K562 (cell line): ENCODE data around the gene MCCD1. TPM values are rescaled to one million over a fixed set of nuclear protein-coding genes. Genes with fewer than 3 reads are reported as not detected.

Experiments used
- ELF2 ChIP-seq: fragments of 250-450 bp; sonication (Bioruptor Pico); IDR thresholded peaks from 2 replicates; pipeline ENCODE4 v1.5.0; 2021; ENCODE audit warnings: mild to moderate bottlenecking
- HNRNPH1 ChIP-seq: fragments of 200-400 bp; formaldehyde crosslinking; optimal IDR thresholded peaks from 2 replicates; pipeline ENCODE3; 2017; ENCODE audit warnings: low read depth, mild to moderate bottlenecking, low read length, moderate library complexity
- MYC ChIP-seq, 2 experiments: fragments of 250-450 bp in 1 of 2; sonication (Bioruptor Pico) in 1 of 2; IDR thresholded peaks; 2 replicates each; pipeline versions ENCODE4 v1.5.1 to v1.6.1; 2012 to 2021; ENCODE audit warnings: low read depth in 2 of 2, borderline replicate concordance in 1 of 2, improper control_type of control experiment in 1 of 2, low read length in 1 of 2, mild to moderate bottlenecking in 1 of 2, moderate library complexity in 1 of 2
- UBTF ChIP-seq, 2 experiments: IDR thresholded peaks; 2 replicates each; pipeline ENCODE4 v1.6.1; 2012; ENCODE audit warnings: improper control_type of control experiment in 2 of 2, low read depth in 2 of 2, low read length in 2 of 2, borderline replicate concordance in 1 of 2
- XRCC4 ChIP-seq: IDR thresholded peaks from one replicate; pipeline ENCODE4 v1.6.1; 2011; ENCODE audit not compliant: insufficient read depth, insufficient read length; ENCODE audit errors: extremely low read depth
- ZBTB49 ChIP-seq: sonication (generic); formaldehyde crosslinking; IDR thresholded peaks from 2 replicates; pipeline ENCODE4 v1.8.0; 2022; ENCODE audit warnings: missing genetic modification reagents, mild to moderate bottlenecking, borderline replicate concordance
- ZNF408 ChIP-seq: fragments of 250-450 bp; sonication (Bioruptor Pico); IDR thresholded peaks from 2 replicates; pipeline ENCODE4 v1.4.0; 2020; ENCODE audit warnings: low read depth, mild to moderate bottlenecking, moderate library complexity
- ZNF695 ChIP-seq: fragments of 450-650 bp; formaldehyde crosslinking; IDR thresholded peaks from 2 replicates; pipeline ENCODE4 v1.4.0; 2020; ENCODE audit warnings: mild to moderate bottlenecking, moderate library complexity
- polyA plus RNA-seq, 8 experiments: library from polyadenylated mRNA; depleted of rRNA in 4 of 8; stranded (reverse) in 5 of 8; unstranded in 3 of 8; fragments of >200 nt; fragmentation: Nextera tagmentation in 2 of 8; fragmentation: Illumina TruSeq in 1 of 8; extraction: Ambion mirVana in 2 of 8; extraction: Trizol in 1 of 8; gene quantifications; 2 replicates each; pipeline versions ENCODE4 v1.2.1 to v1.2.3, GENCODE V29; 2011 to 2014; ENCODE audit warnings: inconsistent platforms in 1 of 8, missing spikeins in 1 of 8
- total RNA-seq, 7 experiments: library from RNA; depleted of rRNA in 6 of 7; stranded (reverse); fragments of >200 nt in 6 of 7; fragmentation: Illumina TruSeq in 2 of 7; extraction: Trizol in 2 of 7; gene quantifications; 2 replicates each; pipeline versions ENCODE4 v1.2.1 to v1.2.3, GENCODE V29; 2011 to 2021; ENCODE audit warnings: low replicate concordance in 1 of 7
- TF ChIP-seq, protein P1 (sequence below): sonication (generic); formaldehyde crosslinking; IDR thresholded peaks from 2 replicates; pipeline ENCODE4 v1.4.0; 2020; ENCODE audit warnings: mild to moderate bottlenecking, missing genetic modification reagents
- TF ChIP-seq, protein P2 (sequence below): sonication (generic); formaldehyde crosslinking; IDR thresholded peaks from 2 replicates; pipeline ENCODE4 v1.8.1; 2023; ENCODE audit warnings: mild to moderate bottlenecking, missing genetic modification reagents
- TF ChIP-seq, protein P3 (sequence below): fragments of 450-650 bp; conservative IDR thresholded peaks from 2 replicates; pipeline ENCODE4 v1.6.1; 2016; ENCODE audit warnings: missing genetic modification characterization, low read depth, mild to moderate bottlenecking, control low read depth, missing compliant biosample characterization

MCCD1 gene
- total and polyA plus RNA-seq, 9 of the 15 experiments (the other 6 are each of a cell fraction or from before 2014, with no cell fraction given) = not detected

DNA sequence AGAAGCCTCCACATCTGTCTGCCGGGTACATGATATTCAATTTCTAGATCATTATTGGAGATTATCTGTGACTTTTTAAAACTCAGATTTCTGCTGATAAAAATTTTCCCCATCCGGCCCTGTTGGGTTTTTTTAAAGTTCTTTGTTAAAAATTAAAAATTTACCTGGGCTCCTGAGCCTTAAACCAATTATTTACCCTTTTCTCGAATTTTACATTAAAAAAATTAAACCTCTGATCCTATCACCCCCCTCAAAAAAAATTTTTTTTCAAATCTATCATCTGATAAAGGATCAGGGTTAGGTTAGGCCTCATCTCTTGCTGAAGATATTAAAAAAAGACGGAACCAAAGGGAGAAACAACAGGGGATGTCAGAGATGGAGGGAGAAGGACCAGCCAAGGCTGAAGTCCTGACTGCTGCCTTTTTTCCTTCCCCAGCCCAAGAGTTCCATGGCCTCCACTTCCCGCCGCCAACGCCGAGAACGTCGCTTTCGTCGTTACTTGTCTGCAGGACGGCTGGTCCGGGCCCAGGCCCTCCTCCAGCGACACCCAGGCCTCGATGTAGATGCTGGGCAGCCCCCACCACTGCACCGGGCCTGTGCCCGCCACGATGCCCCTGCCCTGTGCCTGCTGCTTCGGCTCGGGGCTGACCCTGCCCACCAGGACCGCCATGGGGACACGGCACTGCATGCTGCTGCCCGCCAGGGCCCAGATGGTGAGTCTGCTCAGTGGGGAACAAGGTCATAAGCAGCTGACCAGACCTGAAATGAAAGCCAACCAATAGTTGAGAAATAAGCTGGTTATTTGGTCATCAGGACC lies 19.2 kb downstream of the MCCD1 start (continued):
- TF ChIP-seq MYC (IDR thresholded peaks at IDR 0.05; ENCODE audit: low read depth, low read length) (peak; percentile 46; the same call in 1 of the 2 replicates), MYC (CRISPR knock-in tag; IDR thresholded peaks at IDR 0.05; ENCODE audit: borderline replicate concordance, low read depth) (peak; percentile 46; the same call in 1 of the 2 replicates), ZNF695 (CRISPR knock-in tag) (no peak), HNRNPH1 (no peak), ZBTB49 (CRISPR knock-in tag) (no peak), XRCC4 (no peak), ZNF408 (CRISPR knock-in tag) (no peak), UBTF (IDR thresholded peaks at IDR 0.05; ENCODE audit: borderline replicate concordance in 1 of 2, low read depth in 2 of 2, low read length in 2 of 2) (peak in 1 of 2 experiments; percentile 26; a peak in 1 of 4 replicates), ELF2 (CRISPR knock-in tag) (0 out of 2 replicates have a peak, but pooled peaks have one; percentile 11)
- TF ChIP-seq, protein P1, sequence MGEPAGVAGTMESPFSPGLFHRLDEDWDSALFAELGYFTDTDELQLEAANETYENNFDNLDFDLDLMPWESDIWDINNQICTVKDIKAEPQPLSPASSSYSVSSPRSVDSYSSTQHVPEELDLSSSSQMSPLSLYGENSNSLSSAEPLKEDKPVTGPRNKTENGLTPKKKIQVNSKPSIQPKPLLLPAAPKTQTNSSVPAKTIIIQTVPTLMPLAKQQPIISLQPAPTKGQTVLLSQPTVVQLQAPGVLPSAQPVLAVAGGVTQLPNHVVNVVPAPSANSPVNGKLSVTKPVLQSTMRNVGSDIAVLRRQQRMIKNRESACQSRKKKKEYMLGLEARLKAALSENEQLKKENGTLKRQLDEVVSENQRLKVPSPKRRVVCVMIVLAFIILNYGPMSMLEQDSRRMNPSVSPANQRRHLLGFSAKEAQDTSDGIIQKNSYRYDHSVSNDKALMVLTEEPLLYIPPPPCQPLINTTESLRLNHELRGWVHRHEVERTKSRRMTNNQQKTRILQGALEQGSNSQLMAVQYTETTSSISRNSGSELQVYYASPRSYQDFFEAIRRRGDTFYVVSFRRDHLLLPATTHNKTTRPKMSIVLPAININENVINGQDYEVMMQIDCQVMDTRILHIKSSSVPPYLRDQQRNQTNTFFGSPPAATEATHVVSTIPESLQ (CRISPR knock-in tag) = 0 out of 2 replicates have a peak, but pooled peaks have one; percentile 47
- TF ChIP-seq, protein P2, sequence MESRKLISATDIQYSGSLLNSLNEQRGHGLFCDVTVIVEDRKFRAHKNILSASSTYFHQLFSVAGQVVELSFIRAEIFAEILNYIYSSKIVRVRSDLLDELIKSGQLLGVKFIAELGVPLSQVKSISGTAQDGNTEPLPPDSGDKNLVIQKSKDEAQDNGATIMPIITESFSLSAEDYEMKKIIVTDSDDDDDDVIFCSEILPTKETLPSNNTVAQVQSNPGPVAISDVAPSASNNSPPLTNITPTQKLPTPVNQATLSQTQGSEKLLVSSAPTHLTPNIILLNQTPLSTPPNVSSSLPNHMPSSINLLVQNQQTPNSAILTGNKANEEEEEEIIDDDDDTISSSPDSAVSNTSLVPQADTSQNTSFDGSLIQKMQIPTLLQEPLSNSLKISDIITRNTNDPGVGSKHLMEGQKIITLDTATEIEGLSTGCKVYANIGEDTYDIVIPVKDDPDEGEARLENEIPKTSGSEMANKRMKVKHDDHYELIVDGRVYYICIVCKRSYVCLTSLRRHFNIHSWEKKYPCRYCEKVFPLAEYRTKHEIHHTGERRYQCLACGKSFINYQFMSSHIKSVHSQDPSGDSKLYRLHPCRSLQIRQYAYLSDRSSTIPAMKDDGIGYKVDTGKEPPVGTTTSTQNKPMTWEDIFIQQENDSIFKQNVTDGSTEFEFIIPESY (CRISPR knock-in tag) = 0 out of 2 replicates have a peak, but pooled peaks have one; percentile 34
- TF ChIP-seq, protein P3, sequence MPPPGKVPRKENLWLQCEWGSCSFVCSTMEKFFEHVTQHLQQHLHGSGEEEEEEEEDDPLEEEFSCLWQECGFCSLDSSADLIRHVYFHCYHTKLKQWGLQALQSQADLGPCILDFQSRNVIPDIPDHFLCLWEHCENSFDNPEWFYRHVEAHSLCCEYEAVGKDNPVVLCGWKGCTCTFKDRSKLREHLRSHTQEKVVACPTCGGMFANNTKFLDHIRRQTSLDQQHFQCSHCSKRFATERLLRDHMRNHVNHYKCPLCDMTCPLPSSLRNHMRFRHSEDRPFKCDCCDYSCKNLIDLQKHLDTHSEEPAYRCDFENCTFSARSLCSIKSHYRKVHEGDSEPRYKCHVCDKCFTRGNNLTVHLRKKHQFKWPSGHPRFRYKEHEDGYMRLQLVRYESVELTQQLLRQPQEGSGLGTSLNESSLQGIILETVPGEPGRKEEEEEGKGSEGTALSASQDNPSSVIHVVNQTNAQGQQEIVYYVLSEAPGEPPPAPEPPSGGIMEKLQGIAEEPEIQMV = no peak
